Measurements from ENCODE around the gene UBE2Q1.

UBE2Q1 gene

GRCh38 chr1:154502744-154503115 is 55.7 kb downstream of the UBE2Q1 start:
- no peak for DNase-seq (ENCODE audit: low read depth)

DNA sequence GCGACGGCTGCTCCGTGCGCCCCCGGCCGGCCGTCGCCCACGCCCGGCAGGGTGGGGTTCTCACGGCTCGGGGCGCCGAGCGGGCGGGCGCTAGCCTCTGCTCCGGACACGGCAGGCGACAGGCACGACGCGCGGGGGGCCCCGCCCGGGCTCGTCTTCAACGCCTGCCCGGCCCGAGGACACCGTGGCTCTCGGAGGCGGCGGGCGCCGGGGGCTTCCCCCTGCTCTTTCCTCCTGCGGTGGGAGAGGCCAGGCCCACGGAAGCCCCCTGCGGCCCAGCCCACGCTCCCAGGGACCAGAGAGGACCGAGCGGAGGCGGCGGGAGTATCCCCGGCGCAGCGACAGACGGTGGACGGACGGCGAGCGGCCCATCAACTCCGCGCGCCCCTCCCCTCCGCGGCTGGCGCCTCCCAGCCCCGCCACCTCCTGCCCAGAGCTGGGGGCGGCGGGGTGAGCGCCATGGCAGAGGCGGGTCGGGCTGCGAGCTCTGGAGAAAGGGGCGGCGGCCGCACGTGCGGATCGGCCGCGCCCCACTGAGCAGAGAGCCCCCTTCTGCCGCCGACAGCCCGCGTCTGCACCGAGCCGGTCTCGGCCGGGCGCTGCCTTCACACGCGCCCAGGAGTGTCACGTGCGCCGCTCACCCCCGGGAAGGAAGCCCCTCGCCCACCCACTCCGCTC is 56.3 kb downstream of the UBE2Q1 start, which contains the start of the genes SHE and TDRD10:
Gene SHE (minus strand): TSS at position 347 of the 678 bp plus-strand sequence. CDS start 386 bp downstream, outside the sequence.
Gene TDRD10 (plus strand): TSS at position 154 of the 678 bp plus-strand sequence. CDS start 4,685 bp downstream, outside the sequence.
- DNase-seq (ENCODE audit: low read depth), result no peak

GRCh38 chr1:154501423-154502065 is 56.9 kb downstream of the UBE2Q1 start:
- no peak for DNase-seq (ENCODE audit: low read depth)

DNA sequence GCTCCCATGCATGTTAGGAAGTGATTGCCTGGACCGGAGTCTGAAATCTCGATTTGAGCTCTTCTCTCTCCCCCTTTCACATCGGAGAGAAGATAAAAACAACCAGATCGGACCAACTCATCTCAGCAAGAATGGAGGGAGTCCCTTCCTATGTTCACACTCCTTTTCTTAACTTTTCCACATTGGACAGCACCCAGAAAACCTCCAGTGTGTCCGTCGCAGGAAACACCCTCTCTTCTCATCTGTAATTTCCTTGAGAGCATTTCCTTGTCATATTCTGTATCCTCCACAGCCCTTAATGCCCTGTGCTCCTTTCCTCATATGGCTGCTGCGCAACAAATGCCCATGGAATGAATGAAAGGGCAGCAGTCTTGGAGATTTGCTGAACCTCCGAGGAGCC is 57.9 kb downstream of the UBE2Q1 start:
- no peak for DNase-seq (ENCODE audit: low read depth)

DNA sequence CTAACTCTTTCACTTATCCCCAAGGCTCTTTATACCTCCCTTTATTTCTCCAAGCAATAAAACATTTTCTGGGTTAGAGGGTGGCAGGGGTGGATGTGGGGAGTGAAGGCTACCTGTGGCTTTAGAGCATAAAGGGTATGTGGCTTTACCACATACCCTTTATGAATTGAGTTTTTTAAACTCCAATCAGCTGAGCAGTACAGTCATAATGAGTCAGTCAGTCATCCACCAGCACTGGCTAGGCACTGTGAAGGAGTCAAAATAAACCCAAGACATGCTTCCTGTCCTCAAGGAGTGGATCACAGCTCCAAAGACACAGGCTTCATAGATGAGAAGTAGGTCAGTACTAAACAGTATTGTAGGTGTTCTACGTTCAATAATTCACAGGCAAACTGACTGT is 59.0 kb downstream of the UBE2Q1 start:
- DNase-seq (ENCODE audit: low read depth), result no peak
